Peyer's patch (tissue), 4 donors: ENCODE measurements around the gene NRG3. TPM values are rescaled to one million over a fixed set of nuclear protein-coding genes. Genes with fewer than 3 reads are reported as not detected.

Source experiments
- DNase-seq, 3 donors: peaks; one replicate each; pipeline ENCODE4 v3.0.0-alpha.2; 2017 to 2019
- H3K27ac ChIP-seq, 4 donors: fragments of 200-600 bp; sonication (generic); one replicate each; pipeline ENCODE4 v1.5.1; 2016 to 2019
- H3K27me3 ChIP-seq, 2 donors: fragments of 200-600 bp; sonication (generic); one replicate each; pipeline ENCODE4 v1.5.1; 2019
- H3K36me3 ChIP-seq, 3 donors: fragments of 200-600 bp; sonication (generic); one replicate each; pipeline ENCODE4 v1.5.1; 2016 to 2019
- H3K4me1 ChIP-seq, 4 donors: fragments of 200-600 bp; sonication (generic); one replicate each; pipeline ENCODE4 v1.5.1; 2016 to 2019
- H3K4me3 ChIP-seq, 4 donors: fragments of 200-600 bp; sonication (generic); 1 replicate in 3 of 4; 2 replicates in 1 of 4; pipeline ENCODE4 v1.5.1; 2016 to 2019; ENCODE audit warnings: mild to moderate bottlenecking in 1 of 4
- H3K9me3 ChIP-seq, 4 donors: fragments of 200-600 bp; sonication (generic); one replicate each; pipeline ENCODE4 v1.5.1; 2016 to 2019; ENCODE audit warnings: mild to moderate bottlenecking in 1 of 4
- POLR2A ChIP-seq, 2 donors: fragments of 450-650 bp; IDR thresholded peaks; one replicate each; pipeline ENCODE4 v1.5.1; 2017; ENCODE audit warnings: antibody characterized with exemption in 2 of 2, mild to moderate bottlenecking in 2 of 2, moderate library complexity in 2 of 2
- total RNA-seq, 4 donors: library from RNA; depleted of rRNA; stranded (reverse); fragments of >200 nt; gene quantifications; one replicate each; pipeline ENCODE4 v1.1.0, GENCODE V29; 2016
- TF ChIP-seq, protein P1 (sequence below), 6 experiments: fragments of 450-650 bp in 4 of 6; fragments of 200-600 bp in 2 of 6; sonication (generic) in 1 of 6; IDR thresholded peaks; one replicate each; pipeline ENCODE4 v1.5.1; 2017 to 2019; ENCODE audit warnings: antibody characterized with exemption in 6 of 6, mild to moderate bottlenecking in 3 of 6, moderate library complexity in 1 of 6

The NRG3 gene
- total RNA-seq, 4 donors from 2014 or later: not detected

DNA sequence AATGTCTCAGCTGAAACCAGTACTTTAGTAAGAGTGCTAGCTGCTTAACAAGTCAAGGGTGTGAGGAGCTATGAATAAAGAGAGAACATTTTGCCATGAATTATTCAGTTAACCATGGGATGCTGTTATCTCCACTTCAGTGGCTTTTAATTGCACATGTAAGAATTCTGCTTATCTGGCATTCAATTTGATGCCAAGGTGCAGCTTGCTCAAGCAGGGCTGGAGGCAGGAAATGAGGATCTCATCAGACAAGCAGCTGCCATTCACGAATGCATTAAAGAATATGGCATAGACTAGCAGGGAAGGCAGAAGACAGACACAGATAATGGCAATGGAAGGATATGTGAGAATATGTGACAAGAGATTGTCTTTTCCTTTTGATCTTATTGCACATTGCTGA is 697.8 kb downstream of the NRG3 start:
- no peaks in the 10 kb centered on the region for H3K27me3 ChIP-seq
- no peaks in the 10 kb centered on the region for H3K9me3 ChIP-seq
- no peak overlapping the region for H3K27ac ChIP-seq
- H3K4me3 ChIP-seq: no peak overlapping the region
- TF ChIP-seq, protein P1, sequence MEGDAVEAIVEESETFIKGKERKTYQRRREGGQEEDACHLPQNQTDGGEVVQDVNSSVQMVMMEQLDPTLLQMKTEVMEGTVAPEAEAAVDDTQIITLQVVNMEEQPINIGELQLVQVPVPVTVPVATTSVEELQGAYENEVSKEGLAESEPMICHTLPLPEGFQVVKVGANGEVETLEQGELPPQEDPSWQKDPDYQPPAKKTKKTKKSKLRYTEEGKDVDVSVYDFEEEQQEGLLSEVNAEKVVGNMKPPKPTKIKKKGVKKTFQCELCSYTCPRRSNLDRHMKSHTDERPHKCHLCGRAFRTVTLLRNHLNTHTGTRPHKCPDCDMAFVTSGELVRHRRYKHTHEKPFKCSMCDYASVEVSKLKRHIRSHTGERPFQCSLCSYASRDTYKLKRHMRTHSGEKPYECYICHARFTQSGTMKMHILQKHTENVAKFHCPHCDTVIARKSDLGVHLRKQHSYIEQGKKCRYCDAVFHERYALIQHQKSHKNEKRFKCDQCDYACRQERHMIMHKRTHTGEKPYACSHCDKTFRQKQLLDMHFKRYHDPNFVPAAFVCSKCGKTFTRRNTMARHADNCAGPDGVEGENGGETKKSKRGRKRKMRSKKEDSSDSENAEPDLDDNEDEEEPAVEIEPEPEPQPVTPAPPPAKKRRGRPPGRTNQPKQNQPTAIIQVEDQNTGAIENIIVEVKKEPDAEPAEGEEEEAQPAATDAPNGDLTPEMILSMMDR (IDR thresholded peaks at IDR 0.05): no peak
- no peak for TF ChIP-seq POLR2A (IDR thresholded peaks at IDR 0.05)
- no peaks in the 10 kb centered on the region for H3K36me3 ChIP-seq
- no peak for DNase-seq
- H3K4me1 ChIP-seq: no peaks in the 10 kb centered on the region

DNA sequence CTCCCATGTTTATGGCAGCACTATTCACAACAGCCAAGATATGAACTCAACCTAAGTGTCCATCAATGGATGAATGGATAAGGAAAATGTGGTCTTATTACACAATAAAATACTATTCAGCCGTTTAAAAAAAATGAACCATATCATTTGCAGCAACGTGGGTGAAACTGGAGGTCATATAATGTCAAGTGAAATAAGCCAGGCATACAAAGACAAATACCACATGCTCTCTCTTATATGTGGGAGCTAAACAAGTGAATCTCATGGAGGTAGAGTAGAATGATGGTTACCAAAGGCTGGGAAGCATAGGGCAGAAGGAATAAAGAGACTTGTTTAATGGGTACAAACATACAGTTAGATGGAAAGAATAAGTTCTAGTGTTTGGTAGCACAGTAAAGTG is 699.1 kb downstream of the NRG3 start:
- Histone ChIP-seq H3K36me3 (no peaks in the 10 kb centered on the region), H3K4me3 (no peak overlapping the region), H3K9me3 (no peaks in the 10 kb centered on the region), H3K27me3 (no peaks in the 10 kb centered on the region), H3K27ac (no peak overlapping the region), H3K4me1 (no peaks in the 10 kb centered on the region)
- no peak for DNase-seq
- TF ChIP-seq, protein P1 (IDR thresholded peaks at IDR 0.05): no peak
- TF ChIP-seq POLR2A (IDR thresholded peaks at IDR 0.05): no peak

DNA sequence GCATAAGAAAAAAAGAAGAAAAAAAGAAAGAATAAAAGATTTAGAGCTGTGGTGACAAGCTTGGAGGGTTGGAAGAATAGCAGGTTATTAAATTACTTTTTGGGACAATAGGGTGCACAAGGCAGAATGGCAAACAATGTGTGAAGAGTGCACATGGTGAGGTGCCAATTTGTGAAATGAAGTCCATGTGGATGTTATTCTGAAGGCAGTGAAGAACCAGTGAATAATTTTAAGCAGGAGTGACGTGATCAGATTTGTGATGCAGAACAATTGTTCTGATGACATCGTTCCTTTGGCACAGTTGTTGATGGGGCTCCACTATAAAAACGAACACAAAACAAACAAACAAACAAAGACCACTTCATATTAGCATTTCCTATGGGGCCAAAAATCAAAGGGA is 700.3 kb downstream of the NRG3 start:
- TF ChIP-seq, protein P1 (IDR thresholded peaks at IDR 0.05): no peak
- Histone ChIP-seq H3K27me3 (no peaks in the 10 kb centered on the region), H3K4me1 (no peaks in the 10 kb centered on the region), H3K4me3 (no peak overlapping the region), H3K36me3 (no peaks in the 10 kb centered on the region), H3K27ac (no peak overlapping the region), H3K9me3 (no peaks in the 10 kb centered on the region)
- DNase-seq: no peak

DNA sequence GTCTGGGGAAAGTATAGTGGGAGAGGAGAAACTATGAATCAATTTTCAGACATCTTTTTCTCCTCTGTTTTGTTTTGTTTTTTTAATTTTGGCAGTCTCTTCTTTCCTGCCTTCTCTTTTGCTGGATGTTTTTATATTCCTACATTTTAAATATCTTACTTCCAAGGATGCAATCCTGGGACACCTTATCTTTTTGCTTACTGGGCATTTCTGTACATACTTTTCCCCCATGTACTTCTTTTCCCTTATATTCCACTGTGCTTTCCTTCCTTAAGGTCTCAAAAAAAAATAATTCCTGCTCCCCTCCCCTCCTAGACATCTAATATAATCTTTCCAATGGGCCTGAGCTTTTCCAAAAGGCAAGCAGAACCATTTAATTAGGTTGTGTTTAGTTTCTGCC is 701.1 kb downstream of the NRG3 start:
- no peaks in the 10 kb centered on the region for H3K36me3 ChIP-seq
- no peak overlapping the region for H3K4me3 ChIP-seq
- TF ChIP-seq POLR2A (IDR thresholded peaks at IDR 0.05): no peak
- TF ChIP-seq, protein P1 (IDR thresholded peaks at IDR 0.05): no peak
- no peak for DNase-seq
- H3K9me3 ChIP-seq: no peaks in the 10 kb centered on the region
- H3K4me1 ChIP-seq: no peaks in the 10 kb centered on the region
- no peaks in the 10 kb centered on the region for H3K27me3 ChIP-seq
- no peak overlapping the region for H3K27ac ChIP-seq

DNA sequence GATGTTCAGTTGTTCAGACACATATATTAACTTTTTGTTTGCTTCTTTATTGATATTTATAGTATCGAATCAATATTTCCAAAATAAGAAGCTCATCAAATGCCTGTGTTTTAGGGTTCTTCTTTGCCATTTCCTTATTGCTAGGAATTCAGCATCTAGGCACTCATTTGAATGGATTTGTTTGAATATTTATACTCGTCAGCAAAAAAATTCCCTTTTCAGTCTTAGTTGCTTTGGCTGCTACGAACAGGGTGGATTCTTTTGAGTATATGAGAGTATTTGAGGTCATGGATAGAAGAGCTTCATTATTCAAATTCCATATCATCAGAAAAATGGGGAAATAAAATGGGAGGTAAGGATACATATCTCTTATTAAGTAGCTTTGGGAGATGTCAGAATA is 706.9 kb downstream of the NRG3 start:
- TF ChIP-seq, protein P1 (IDR thresholded peaks at IDR 0.05): no peak
- TF ChIP-seq POLR2A (IDR thresholded peaks at IDR 0.05): no peak
- H3K4me3 ChIP-seq: no peak overlapping the region
- no peak for DNase-seq

DNA sequence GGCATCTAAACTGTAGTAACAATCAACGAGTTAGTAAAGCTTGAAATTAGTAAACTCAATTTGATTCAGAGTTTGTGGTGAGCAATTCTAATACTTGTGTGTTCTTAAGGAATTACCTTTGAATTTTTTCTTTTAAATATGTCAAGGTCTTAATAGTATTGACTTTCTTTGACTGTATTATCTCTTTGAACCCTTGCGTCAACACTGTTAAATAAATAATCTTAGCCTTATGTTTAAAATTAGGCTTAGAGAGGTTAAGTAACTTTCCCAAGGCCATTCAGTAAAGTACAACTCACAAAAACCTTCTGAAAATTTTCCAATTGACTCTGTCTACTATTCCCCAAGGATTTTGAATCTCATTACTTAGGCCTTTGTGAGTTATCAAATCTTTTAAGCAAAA is 716.4 kb downstream of the NRG3 start:
- Histone ChIP-seq H3K27ac (no peak overlapping the region), H3K4me1 (no peaks in the 10 kb centered on the region), H3K36me3 (no peaks in the 10 kb centered on the region), H3K27me3 (no peaks in the 10 kb centered on the region), H3K9me3 (no peaks in the 10 kb centered on the region), H3K4me3 (no peak overlapping the region)
- no peak for DNase-seq
- TF ChIP-seq, protein P1 (IDR thresholded peaks at IDR 0.05): no peak
- no peak for TF ChIP-seq POLR2A (IDR thresholded peaks at IDR 0.05)

More for the DNA sequence above, 706.9 kb downstream of the NRG3 start:
- Histone ChIP-seq H3K27ac (no peak overlapping the region), H3K27me3 (no peaks in the 10 kb centered on the region), H3K36me3 (no peaks in the 10 kb centered on the region), H3K9me3 (no peaks in the 10 kb centered on the region), H3K4me1 (no peaks in the 10 kb centered on the region)
